CD4-positive, alpha-beta memory T cell (primary cell): Measurements from ENCODE around the gene APC2. TPM values are rescaled to one million over a fixed set of nuclear protein-coding genes. Genes with fewer than 3 reads are reported as not detected.

ENCODE experiments used
- CTCF ChIA-PET: fragments of 350-600 bp; sonication (Branson Sonifier 250); formaldehyde crosslinking; loops from one replicate; lab custom pipeline; 2021; ENCODE audit warnings: inconsistent platforms; ENCODE audit not compliant: partially characterized antibody; lab: Charles Lee
- POLR2A ChIA-PET: fragments of 350-600 bp; sonication (Branson Sonifier 250); formaldehyde crosslinking; loops from one replicate; lab custom pipeline; 2021; ENCODE audit not compliant: partially characterized antibody; lab: Charles Lee
- DNase-seq, 5 donors: peaks; one replicate each; pipeline versions ENCODE4 v3.0.0 to v3.0.0-alpha.2; 2020 to 2022; ENCODE audit warnings: mixed read lengths in 1 of 5
- H3K27ac ChIP-seq: one replicate; pipeline ENCODE4 v1.7.0; 2013; ENCODE audit warnings: low read depth, low read length
- H3K27me3 ChIP-seq: 2 replicates; pipeline ENCODE4 v1.7.0; 2013; ENCODE audit warnings: mild to moderate bottlenecking, low read length, moderate library complexity; ENCODE audit not compliant: insufficient read depth
- H3K36me3 ChIP-seq: 2 replicates; pipeline ENCODE4 v1.7.0; 2013; ENCODE audit warnings: mild to moderate bottlenecking, low read length, moderate library complexity; ENCODE audit not compliant: insufficient read depth
- H3K4me1 ChIP-seq: 2 replicates; pipeline ENCODE4 v1.7.0; 2013; ENCODE audit warnings: mild to moderate bottlenecking, low read length, moderate library complexity; ENCODE audit not compliant: insufficient read depth
- H3K4me3 ChIP-seq, 2 donors: one replicate each; pipeline ENCODE4 v1.7.0; 2013; ENCODE audit warnings: low read length in 2 of 2, mild to moderate bottlenecking in 1 of 2
- H3K9me3 ChIP-seq, 2 donors: one replicate each; pipeline ENCODE4 v1.7.0; 2013; ENCODE audit warnings: low read length in 2 of 2, control low read depth in 1 of 2; ENCODE audit not compliant: control insufficient read depth in 1 of 2
- H3K27ac Mint-ChIP-seq, 7 donors: one replicate each; pipeline ENCODE4 v1.8.0; 2020 to 2021; ENCODE audit warnings: mixed read lengths in 7 of 7, mild to moderate bottlenecking in 6 of 7, inconsistent platforms in 3 of 7, moderate library complexity in 3 of 7
- H3K27me3 Mint-ChIP-seq, 2 donors: one replicate each; pipeline ENCODE4 v1.8.0; 2020 to 2021; ENCODE audit warnings: mixed read lengths in 2 of 2
- H3K36me3 Mint-ChIP-seq, 2 donors: one replicate each; pipeline ENCODE4 v1.8.0; 2020 to 2021; ENCODE audit warnings: mixed read lengths in 2 of 2, inconsistent platforms in 1 of 2, mild to moderate bottlenecking in 1 of 2
- H3K4me1 Mint-ChIP-seq, 4 donors: one replicate each; pipeline ENCODE4 v1.8.0; 2020 to 2021; ENCODE audit warnings: mixed read lengths in 4 of 4, mild to moderate bottlenecking in 1 of 4
- H3K4me3 Mint-ChIP-seq, 8 donors: one replicate each; pipeline ENCODE4 v1.8.0; 2020 to 2021; ENCODE audit warnings: mixed read lengths in 8 of 8, mild to moderate bottlenecking in 7 of 8, moderate library complexity in 6 of 8, inconsistent platforms in 3 of 8
- H3K9me3 Mint-ChIP-seq, 8 donors: one replicate each; pipeline ENCODE4 v1.8.0; 2020 to 2021; ENCODE audit warnings: mixed read lengths in 8 of 8, mild to moderate bottlenecking in 5 of 8, inconsistent platforms in 3 of 8, moderate library complexity in 1 of 8
- intact Hi-C: fragments of 100-400 bp; cut with micrococcal nuclease; formaldehyde crosslinking; loops from one replicate; pipeline ENCODE4 v1.15.1; 2023
- polyA plus RNA-seq, 2 donors: library from polyadenylated mRNA; unstranded; fragments of 300-500 nt; fragmentation: Illumina TruSeq; gene quantifications; one replicate each; pipeline ENCODE4 v1.2.3, GENCODE V29; 2021
- total RNA-seq, 2 experiments: library from RNA; stranded (reverse); gene quantifications; one replicate each; pipeline ENCODE4 v1.2.3, GENCODE V29; 2021

APC2 gene
- total and polyA plus RNA-seq, 4 experiments from 2014 or later, result not detected

DNA sequence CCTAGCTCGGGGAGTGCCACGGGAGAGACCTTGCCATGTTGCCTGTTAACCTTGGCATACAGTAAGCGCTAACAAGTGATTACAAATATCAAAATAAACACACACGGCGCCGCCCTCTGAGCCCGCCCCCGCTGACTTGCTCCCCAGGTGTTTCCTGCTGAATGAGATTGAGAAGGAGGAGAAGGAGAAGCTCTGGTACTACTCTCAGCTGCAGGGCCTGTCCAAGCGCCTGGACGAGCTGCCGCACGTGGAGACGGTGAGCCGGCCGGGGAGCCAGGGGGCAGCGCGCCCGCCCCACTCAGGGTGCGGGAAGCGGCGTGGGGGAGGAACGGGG is 5.0 kb downstream of the APC2 start:
- Mint-ChIP-seq H3K27ac (no peak overlapping the region), H3K4me1 (peaks cover 6 to 18% (median 14%) of the 10 kb centered on the region in 4 donors), H3K27me3 (peaks cover 22 to 41% of the 10 kb centered on the region in 2 donors), H3K4me3 (peak overlapping the region in 3 of 8 donors; percentile 25 to 39 (median 34)), H3K36me3 (no peaks in the 10 kb centered on the region), H3K9me3 (peaks cover 0 to 2% (median 0%) of the 10 kb centered on the region in 8 donors)
- H3K4me1 ChIP-seq, result peaks cover 24% of the 10 kb centered on the region
- DNase-seq, result no peak
- no peaks in the 10 kb centered on the region for H3K36me3 ChIP-seq
- H3K27me3 ChIP-seq, result peaks cover 16% of the 10 kb centered on the region
- no peak overlapping the region for H3K27ac ChIP-seq
- no peaks in the 10 kb centered on the region for H3K9me3 ChIP-seq
- intact Hi-C loops, result no loop called here
- POLR2A ChIA-PET, result interaction anchor here (0.8 to 3.7 kb wide), 4 partner anchors 11 to 35 kb away, joined by 3 to 20 read pairs (median 4); partner anchors contain the start of gene PCSK4
- CTCF ChIA-PET, result interaction anchor here (1.0 to 1.4 kb wide), 3 partner anchors 10 to 21 kb away, joined by 3 read pairs; no protein-coding TSS in a partner anchor
- no peak overlapping the region for H3K4me3 ChIP-seq

DNA sequence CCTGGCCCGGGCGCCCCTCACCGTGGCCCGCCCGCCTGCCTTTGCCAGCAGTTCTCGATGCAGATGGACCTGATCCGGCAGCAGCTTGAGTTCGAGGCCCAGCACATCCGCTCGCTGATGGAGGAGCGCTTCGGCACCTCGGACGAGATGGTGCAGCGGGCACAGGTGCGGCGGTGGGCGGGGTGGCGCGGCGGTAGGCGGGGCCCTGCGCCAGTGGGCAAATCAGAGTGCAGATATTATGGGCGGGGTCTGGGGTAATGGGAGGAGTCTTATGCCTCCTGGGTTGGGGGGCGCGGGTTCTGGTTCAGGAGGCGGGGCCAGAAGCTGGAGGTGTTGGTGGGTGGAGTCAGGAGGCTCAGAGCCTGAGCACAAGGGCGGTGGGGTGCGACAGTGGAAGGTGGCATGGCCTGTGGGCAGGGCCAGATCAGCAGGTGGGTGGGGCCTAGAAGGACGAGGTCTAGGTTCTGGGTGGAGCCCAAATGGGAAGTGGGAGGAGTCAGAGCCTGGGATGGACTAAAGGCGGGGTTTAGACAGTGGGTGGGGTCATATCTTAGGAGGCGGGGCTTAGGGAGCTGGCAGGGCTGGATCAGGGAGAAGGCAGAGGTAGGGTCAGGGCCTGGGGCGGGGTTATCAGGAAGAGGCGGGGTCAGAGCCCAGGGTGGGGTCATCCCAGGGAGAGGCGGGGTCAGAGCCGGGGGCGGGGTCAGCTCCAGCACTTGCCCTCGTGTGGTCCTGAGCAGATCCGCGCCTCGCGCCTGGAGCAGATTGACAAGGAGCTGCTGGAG is 5.6 kb downstream of the APC2 start:
- Histone ChIP-seq H3K36me3 (no peaks in the 10 kb centered on the region), H3K9me3 (no peaks in the 10 kb centered on the region), H3K4me3 (no peak overlapping the region), H3K4me1 (peaks cover 19% of the 10 kb centered on the region), H3K27me3 (peaks cover 11% of the 10 kb centered on the region), H3K27ac (no peak overlapping the region)
- Mint-ChIP-seq H3K4me3 (peak overlapping the region in 6 of 8 donors; percentile 32 to 61 (median 56)), H3K27ac (peak overlapping the region in 3 of 7 donors; percentile 62 to 87 (median 74)), H3K36me3 (no peaks in the 10 kb centered on the region), H3K4me1 (peaks cover 6 to 17% (median 12%) of the 10 kb centered on the region in 4 donors), H3K9me3 (peaks cover 0 to 2% (median 0%) of the 10 kb centered on the region in 8 donors), H3K27me3 (peaks cover 20 to 38% of the 10 kb centered on the region in 2 donors)
- intact Hi-C loops, result no loop called here
- DNase-seq, result peak; percentile 51 to 70 (median 55)
- POLR2A ChIA-PET, result interaction anchor here (0.8 to 3.7 kb wide), 7 partner anchors 8 to 35 kb away, joined by 3 to 20 read pairs (median 4); partner anchors contain the start of gene PCSK4
- CTCF ChIA-PET, result interaction anchor here (1.0 kb wide), 1 partner anchor 10 kb away, joined by 3 read pairs; no protein-coding TSS in a partner anchor

DNA sequence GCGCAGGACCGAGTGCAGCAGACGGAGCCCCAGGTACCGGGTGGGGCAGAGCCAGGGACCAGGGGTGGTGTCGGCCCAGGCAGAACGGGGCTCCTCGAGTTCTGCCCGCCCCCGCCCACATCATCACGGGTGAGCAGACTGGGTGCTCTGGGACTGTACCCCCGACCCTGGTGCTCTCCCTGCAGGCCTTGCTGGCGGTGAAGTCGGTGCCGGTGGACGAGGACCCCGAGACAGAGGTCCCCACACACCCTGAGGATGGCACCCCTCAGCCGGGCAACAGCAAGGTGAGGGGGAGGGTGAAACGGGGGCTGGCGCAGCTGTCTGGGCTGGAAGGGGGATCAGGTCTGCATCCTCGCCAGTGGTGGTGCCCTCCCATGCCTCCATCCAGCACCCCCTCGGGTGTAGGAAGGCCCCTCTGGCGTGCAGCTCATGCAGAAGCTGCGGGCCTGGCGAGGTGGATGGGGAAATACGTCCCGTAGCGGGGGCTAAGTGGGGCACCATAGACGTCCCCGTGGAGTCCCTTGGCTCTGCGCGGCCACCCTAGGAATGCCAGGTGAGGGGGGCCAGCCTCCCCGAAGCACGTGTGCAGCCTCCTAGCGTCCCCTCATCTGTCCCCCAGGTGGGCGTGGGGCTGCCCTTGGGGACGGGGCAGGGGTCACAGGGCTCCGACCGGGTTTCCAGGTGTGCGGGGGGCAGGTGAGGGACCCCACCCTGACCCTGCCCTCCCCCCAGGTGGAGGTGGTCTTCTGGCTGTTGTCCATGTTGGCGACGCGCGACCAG is 6.4 kb downstream of the APC2 start:
- peaks cover 17% of the 10 kb centered on the region for H3K4me1 ChIP-seq
- Mint-ChIP-seq H3K4me3 (no peak overlapping the region), H3K36me3 (no peaks in the 10 kb centered on the region), H3K4me1 (peaks cover 2 to 12% (median 7%) of the 10 kb centered on the region in 4 donors), H3K27me3 (peaks cover 14 to 31% of the 10 kb centered on the region in 2 donors), H3K9me3 (peaks cover 0 to 2% (median 0%) of the 10 kb centered on the region in 8 donors), H3K27ac (peak overlapping the region in 1 of 7 donors; percentile 74)
- no peaks in the 10 kb centered on the region for H3K36me3 ChIP-seq
- intact Hi-C loops, result no loop called here
- ChIA-PET POLR2A (interaction anchor here (0.9 to 3.7 kb wide), 5 partner anchors 9 to 18 kb away, joined by 3 to 20 read pairs (median 4); no protein-coding TSS in a partner anchor), CTCF (interaction anchor here (1.0 kb wide), 1 partner anchor 11 kb away, joined by 3 read pairs; no protein-coding TSS in a partner anchor)
- H3K27ac ChIP-seq, result no peak overlapping the region
- H3K9me3 ChIP-seq, result no peaks in the 10 kb centered on the region
- H3K27me3 ChIP-seq, result peaks cover 4% of the 10 kb centered on the region
- no peak for DNase-seq
- H3K4me3 ChIP-seq, result no peak overlapping the region

DNA sequence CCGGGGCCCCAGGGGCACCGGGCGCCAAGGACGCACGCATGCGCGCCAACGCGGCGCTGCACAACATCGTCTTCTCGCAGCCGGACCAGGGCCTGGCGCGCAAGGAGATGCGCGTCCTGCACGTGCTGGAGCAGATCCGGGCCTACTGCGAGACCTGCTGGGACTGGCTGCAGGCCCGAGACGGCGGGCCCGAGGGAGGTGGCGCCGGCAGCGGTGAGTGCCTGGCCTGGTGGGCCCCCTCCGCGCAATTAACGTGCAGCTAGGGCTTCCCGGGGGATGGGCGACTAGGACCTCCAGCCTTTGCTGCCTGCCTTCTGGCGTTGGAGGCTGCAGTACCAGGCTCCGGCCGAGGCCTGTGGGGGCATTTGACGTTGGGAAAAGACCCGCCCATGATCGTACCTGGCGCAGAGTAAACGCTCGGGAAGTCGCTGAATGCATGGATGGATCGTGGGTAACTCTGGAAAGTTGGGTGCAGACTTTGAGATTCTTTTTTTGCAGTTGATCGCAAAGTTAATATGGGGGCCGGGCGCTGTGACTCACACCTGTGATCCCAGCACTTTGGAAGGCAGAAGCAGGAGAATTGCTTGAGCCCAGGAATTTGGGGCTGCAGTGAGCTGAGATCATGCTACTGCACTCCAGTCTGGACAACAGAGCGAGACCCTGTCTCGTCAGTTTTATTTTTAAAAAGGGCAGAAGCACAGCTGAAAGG is 7.3 kb downstream of the APC2 start:
- Histone ChIP-seq H3K27me3 (no peaks in the 10 kb centered on the region), H3K9me3 (no peaks in the 10 kb centered on the region), H3K36me3 (no peaks in the 10 kb centered on the region), H3K4me1 (peaks cover 17% of the 10 kb centered on the region), H3K4me3 (no peak overlapping the region), H3K27ac (no peak overlapping the region)
- DNase-seq, result no peak
- H3K27ac Mint-ChIP-seq, result no peak overlapping the region
- H3K4me3 Mint-ChIP-seq, result no peak overlapping the region
- peaks cover 2 to 12% (median 7%) of the 10 kb centered on the region in 4 donors for H3K4me1 Mint-ChIP-seq
- peaks cover 14 to 28% of the 10 kb centered on the region in 2 donors for H3K27me3 Mint-ChIP-seq
- intact Hi-C loops, result no loop called here
- no peaks in the 10 kb centered on the region for H3K36me3 Mint-ChIP-seq
- POLR2A ChIA-PET, result interaction anchor here (1.9 to 3.7 kb wide), 2 partner anchors 13 to 15 kb away, joined by 4 to 20 read pairs; no protein-coding TSS in a partner anchor
- CTCF ChIA-PET, result no interaction called here
- peaks cover 0 to 2% (median 0%) of the 10 kb centered on the region in 8 donors for H3K9me3 Mint-ChIP-seq

DNA sequence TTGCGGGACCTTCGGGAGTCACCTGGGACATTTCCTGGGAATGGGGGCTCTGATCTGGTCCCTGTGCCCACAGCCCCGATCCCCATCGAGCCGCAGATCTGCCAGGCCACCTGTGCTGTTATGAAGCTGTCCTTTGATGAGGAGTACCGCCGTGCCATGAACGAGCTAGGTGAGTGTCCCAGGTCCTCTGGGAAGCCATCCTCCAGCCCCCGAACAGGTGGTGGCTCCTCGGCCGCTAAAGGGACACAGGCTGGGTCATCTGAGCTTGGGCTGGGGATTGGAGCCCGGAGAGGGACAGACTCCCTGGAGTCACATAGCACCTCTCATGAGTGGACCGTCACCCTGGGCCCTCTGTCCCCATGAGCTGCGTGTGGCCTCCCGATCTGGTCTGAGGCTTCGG is 8.0 kb downstream of the APC2 start:
- peaks cover 13 to 27% of the 10 kb centered on the region in 2 donors for H3K27me3 Mint-ChIP-seq
- Histone ChIP-seq H3K27ac (no peak overlapping the region), H3K27me3 (no peaks in the 10 kb centered on the region), H3K36me3 (no peaks in the 10 kb centered on the region), H3K4me1 (peaks cover 17% of the 10 kb centered on the region), H3K4me3 (no peak overlapping the region), H3K9me3 (no peaks in the 10 kb centered on the region)
- H3K4me3 Mint-ChIP-seq, result no peak overlapping the region
- H3K4me1 Mint-ChIP-seq, result peaks cover 2 to 12% (median 7%) of the 10 kb centered on the region in 4 donors
- H3K27ac Mint-ChIP-seq, result no peak overlapping the region
- intact Hi-C loops, result no loop called here
- peaks cover 0 to 2% (median 0%) of the 10 kb centered on the region in 8 donors for H3K9me3 Mint-ChIP-seq
- no peak for DNase-seq
- ChIA-PET POLR2A (no interaction called here), CTCF (no interaction called here)
- H3K36me3 Mint-ChIP-seq, result no peaks in the 10 kb centered on the region

DNA sequence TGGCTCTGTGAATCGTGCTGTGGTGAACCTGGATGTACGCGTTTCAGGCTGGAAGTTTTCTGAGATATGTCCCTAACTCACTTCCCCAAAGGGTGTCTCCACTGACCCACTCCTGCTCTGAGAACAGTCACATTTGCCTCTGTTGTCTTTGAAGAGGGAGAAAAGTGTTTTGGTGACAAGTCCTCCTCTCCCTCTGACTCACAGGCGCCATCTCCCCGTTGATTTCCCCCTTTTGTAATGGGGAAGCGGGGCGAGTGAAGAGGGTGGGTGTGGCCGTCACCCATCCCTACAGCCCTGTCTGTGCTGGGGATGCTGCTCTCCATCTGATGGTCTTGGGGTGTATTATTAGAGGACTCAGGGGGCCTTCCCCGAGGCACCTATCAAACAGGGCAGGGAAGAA is 9.6 kb downstream of the APC2 start:
- Mint-ChIP-seq H3K9me3 (peaks cover 0 to 2% (median 0%) of the 10 kb centered on the region in 8 donors), H3K27ac (peak overlapping the region in 1 of 7 donors; percentile 59), H3K36me3 (no peaks in the 10 kb centered on the region), H3K4me1 (peaks cover 2 to 12% (median 6%) of the 10 kb centered on the region in 4 donors), H3K27me3 (peaks cover 9 to 22% of the 10 kb centered on the region in 2 donors), H3K4me3 (no peak overlapping the region)
- intact Hi-C loops, result no loop called here
- Histone ChIP-seq H3K4me1 (peaks cover 17% of the 10 kb centered on the region), H3K36me3 (no peaks in the 10 kb centered on the region), H3K9me3 (no peaks in the 10 kb centered on the region), H3K27ac (no peak overlapping the region), H3K4me3 (no peak overlapping the region), H3K27me3 (no peaks in the 10 kb centered on the region)
- no peak for DNase-seq
- CTCF ChIA-PET, result no interaction called here
- POLR2A ChIA-PET, result no interaction called here
